D721Med (cell line): ENCODE data around the gene BICDL2.
"Not testable (repeated sequence)": the region's sequence is repeated elsewhere in the genome, so short reads cannot be mapped to it uniquely, and the experiment has no call there.

Experiments used
- DNase-seq: peaks from one replicate; pipeline ENCODE4 v3.0.0; 2011; ENCODE audit warnings: low spot score; ENCODE audit not compliant: insufficient read length
- FAIRE-seq: peaks from 2 replicates; lab custom pipeline; 2011; peaks lifted over from hg19 to GRCh38; lab: Jason Lieb, UNC
- TF ChIP-seq, protein P1 (sequence below): IDR thresholded peaks from 2 replicates; pipeline ENCODE4 v1.5.1; 2012; ENCODE audit warnings: mild to moderate bottlenecking, control low read depth; ENCODE audit not compliant: insufficient read depth; ENCODE audit errors: missing control alignments

BICDL2 gene

DNA sequence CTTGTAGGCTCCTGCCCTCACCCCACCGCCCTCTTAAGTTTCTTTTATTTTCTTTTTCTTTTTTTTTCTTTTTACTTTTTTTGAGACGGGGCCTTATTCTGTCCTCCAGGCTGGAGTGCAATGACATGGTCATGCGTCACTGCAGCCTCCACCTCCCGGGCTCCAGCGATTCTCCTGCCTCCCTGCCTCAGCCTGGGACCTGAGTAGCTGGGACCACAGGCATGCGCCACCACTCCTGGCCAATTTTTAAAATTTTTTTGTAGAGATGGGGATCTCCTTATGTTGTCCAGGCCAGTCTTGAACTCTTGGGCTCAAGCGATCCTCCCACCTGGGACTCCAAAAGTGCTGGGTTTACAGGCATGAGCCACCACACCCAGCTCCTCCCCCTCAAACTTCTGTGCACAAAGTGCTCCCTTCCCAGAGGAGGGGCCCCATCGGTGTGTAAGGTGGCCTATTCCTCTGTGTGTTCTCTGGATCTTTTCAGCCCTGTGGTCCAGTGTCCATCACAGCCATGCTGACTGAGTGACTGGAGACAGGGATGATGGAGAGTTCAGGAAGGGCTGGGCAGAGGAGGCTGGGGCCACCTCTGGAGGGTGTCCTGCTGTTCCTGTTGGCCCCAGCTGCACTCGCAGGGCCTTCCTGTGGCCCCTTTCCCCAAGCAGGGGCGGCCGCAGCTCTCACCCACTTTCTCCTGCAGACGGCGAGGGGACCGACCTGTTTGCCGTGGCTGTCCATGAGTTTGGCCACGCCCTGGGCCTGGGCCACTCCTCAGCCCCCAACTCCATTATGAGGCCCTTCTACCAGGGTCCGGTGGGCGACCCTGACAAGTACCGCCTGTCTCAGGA, 19.8 kb upstream of the BICDL2 start:
- no peak for DNase-seq
- FAIRE-seq = no peak
- TF ChIP-seq, protein P1, sequence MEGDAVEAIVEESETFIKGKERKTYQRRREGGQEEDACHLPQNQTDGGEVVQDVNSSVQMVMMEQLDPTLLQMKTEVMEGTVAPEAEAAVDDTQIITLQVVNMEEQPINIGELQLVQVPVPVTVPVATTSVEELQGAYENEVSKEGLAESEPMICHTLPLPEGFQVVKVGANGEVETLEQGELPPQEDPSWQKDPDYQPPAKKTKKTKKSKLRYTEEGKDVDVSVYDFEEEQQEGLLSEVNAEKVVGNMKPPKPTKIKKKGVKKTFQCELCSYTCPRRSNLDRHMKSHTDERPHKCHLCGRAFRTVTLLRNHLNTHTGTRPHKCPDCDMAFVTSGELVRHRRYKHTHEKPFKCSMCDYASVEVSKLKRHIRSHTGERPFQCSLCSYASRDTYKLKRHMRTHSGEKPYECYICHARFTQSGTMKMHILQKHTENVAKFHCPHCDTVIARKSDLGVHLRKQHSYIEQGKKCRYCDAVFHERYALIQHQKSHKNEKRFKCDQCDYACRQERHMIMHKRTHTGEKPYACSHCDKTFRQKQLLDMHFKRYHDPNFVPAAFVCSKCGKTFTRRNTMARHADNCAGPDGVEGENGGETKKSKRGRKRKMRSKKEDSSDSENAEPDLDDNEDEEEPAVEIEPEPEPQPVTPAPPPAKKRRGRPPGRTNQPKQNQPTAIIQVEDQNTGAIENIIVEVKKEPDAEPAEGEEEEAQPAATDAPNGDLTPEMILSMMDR = no peak

GRCh38 chr16:3055734-3056115, 19.0 kb upstream of the BICDL2 start:
- not testable (repeated sequence) for FAIRE-seq, DNase-seq

DNA sequence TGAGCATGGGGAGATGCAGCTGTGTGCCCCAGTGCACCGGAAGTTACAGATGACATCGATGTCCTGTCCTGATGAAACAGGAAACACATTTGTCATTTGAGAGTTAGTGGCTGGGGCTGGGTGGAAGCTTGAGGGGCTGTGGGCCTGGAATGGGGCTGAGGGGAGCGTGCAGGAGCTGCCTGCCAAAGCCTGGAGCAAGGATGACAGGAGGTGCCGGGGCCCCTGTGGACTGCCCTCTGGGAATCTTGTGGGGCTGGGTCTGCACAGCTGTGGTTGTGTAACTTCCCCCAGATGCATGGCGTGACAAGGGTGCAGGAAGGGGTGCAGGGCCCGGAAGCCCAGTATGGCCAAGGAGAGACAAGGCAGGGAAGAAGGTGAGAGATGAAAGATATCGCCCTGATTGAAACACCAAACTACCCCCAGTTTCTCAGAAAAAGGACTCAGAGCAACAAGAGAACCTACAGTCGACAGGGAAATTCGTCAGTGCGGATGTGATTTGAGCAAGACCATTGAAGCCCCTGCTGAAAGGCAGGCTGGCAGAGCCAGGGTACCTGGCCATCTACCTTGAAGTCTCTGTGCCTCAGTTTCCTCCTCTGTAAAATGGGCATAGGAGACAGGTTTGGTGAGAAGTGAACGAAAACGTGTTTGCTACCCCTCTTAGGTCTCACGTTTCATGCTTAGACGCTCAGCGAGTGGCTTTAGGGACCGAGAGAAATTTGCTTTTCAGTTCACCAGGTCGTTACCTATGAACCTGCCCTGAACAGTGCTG, 18.4 kb upstream of the BICDL2 start:
- FAIRE-seq (no peak), DNase-seq (no peak)
- TF ChIP-seq, protein P1 = no peak

GRCh38 chr16:3053330-3053710, 16.6 kb upstream of the BICDL2 start:
- not testable (repeated sequence) for FAIRE-seq, DNase-seq

DNA sequence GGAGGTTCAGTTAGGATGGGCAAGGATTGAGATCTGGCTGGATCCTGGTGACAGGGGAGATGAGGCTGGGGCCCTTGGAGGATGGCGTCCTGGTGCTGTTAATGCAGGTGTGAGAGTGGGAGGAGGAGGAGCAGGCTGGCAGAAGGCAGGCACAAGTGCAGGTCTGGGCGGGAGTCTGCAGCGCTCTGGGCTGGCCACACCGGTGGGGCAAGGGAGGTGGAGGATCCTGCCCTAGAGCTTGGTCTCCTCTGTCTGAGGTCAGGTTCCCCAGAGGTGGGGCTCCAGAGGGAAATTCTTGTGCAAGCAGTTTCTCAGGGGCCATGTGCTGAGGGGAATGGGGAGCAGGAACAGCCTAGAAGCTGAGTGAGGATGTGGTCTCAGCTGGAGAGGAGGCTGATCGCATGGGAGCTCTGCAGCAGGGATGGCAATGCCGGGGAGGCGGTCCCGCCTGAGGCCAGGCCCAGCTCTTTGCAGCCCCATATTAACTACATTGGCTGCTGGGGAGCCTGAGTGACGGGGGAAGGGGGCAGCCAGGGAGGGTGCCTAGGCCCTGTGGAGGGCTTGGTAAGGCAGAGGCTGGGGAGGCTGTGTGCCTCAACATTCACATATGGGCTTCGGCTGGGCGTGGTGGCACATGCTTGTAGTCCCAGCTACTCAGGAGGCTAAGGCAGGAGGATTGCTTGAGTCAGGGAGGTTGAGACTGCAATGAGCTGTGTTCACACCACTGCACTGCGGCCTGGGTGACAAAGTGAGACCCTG, 16.0 kb upstream of the BICDL2 start:
- DNase-seq, FAIRE-seq: not testable (repeated sequence)

GRCh38 chr16:3051494-3051893, 14.8 kb upstream of the BICDL2 start:
- TF ChIP-seq, protein P1 = no peak
- no peak for FAIRE-seq

DNA sequence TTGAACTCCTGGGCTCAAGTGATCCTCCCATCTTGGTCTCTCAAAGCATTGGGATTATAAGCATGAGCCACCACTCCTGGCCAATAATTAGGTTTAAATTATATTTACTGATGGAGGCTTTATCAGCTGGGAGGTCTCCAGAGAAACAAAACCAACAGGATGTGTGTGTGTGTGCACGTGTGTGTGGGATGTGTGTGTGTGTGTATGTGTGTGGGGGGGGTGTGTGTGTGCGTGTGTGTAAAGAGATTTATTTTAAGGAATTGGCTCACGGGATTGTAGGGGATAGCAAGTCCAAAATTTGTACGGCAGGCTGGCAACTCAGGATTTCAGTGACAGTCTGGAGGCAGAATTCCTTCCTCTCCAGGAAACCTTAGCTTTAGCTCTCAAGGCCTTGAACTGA, 14.3 kb upstream of the BICDL2 start:
- no peak for FAIRE-seq
- TF ChIP-seq, protein P1 = no peak
- DNase-seq = no peak

More at GRCh38 chr16:3051494-3051893, 14.8 kb upstream of the BICDL2 start:
- no peak for DNase-seq

DNA sequence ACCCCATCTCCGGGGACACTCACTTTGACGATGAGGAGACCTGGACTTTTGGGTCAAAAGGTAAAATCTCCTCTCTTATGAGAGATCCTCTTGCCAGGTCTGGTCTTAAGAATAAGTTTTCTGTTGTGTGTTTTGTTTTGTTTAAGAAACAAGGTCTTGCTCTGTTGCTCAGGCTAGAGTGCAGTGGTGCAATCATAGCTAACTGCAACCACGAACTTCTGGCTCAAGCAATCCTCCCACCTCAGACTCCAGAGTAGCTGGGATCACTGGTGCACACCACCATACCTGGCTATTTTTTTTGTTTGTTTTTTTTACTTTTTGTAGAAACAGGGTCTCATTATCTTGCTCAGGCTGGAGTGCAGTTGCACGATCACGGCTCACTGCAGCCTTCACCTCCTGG, 13.7 kb upstream of the BICDL2 start:
- TF ChIP-seq, protein P1 = no peak
- FAIRE-seq (no peak), DNase-seq (no peak)
